ENCODE data around the gene MEGF10.
A peak's percentile ranks its signal among the peaks of the same experiment; 100 is the strongest.
"Not testable (repeated sequence)": the region's sequence is repeated elsewhere in the genome, so short reads cannot be mapped to it uniquely, and the experiment has no call there.

Gene MEGF10

DNA sequence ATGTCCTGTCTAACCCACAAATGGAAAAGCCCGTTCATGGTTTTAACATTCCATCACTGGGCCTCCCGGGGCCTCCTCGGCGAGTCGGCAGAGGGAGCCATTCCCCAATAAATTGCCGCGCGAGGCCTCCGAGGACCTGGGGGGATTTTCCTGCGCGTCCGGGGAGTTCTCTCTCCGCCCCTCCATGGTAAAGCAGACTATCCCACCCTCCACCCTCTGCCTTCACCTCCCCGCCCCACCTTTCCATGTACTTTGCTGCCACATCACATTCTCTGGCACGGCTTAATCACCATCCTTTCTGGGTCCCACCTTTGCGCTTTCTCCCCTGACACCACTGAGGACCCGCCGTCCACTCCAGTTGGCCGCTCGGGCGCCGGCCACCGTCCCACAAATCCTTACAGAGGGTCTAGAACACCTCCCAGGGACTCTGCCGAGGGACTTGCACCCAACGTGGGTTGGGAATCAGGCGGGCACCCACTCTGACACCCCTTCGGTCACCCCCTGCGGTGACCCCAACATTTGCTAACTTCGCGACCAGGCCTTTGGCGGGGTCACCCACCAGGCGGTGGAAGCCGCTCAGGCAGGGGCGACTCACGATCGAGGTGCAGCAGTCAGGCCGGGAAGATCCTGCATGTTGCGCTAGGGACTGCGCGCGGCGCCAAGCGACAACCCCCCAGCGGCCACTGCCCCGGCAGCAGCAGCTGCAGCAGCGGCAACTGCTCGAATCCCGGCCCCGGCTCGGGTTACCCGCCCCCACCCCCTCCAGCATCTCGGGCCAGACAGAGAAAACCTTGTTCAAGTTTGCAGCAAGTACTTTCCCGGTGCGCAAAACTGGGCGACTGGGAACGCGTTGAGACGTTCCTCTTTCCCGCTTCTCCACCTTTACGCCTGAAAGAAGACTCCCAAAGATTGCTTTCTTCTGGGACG, at the start of gene MEGF10:
TSS of gene MEGF10 (plus strand) at position 778 of the 927 bp plus-strand sequence. CDS start 40,513 bp downstream, outside the sequence.
- FAIRE-seq: no peak

DNA sequence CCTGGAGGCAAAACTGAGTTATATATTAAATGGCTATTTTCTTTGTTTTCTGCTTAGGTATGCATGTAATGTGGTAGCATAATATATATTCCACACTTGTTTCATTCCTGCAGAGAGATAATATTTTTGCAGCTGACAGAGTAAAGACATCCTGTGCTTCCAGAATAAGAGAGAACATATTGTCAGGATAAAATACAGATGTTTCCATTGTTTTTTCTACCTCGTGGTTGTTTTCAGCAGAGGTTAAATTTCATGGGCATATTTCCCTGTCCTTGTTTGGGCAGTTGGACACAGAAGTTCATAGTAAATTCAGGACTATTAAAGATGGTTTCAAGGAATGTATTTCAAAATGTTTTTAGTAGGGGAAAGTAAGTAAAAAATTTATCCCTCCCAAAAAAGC, 47.6 kb upstream of the MEGF10 start:
- peak; percentile 69 for FAIRE-seq

DNA sequence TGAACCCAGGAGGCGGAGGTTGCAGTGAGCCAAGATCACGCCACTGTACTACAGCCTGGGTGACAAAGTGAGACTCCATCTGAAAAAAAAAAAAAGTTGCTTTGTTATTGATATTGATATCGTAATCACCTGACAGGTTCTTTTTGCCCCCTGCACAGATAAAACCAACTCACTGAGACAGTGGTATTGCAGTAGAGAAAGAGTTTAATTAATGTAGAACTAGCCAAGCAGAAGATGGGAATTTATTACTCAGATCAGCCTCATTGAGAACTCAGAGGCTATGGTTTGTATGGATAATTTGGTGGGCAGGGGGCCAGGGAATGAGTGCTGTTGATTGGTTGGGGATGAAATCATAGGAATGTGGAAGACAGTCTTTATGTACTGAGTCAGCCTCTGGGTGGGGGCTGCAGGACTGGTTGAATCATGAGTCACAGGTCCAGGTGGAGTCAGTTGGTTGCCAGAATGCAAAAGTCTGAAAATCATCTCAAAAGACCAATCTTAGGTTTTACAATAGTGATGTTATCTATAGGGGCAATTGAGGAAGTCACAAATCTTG, 35.8 kb upstream of the MEGF10 start:
- FAIRE-seq: no peak

- FAIRE-seq: no peak
These were observed 33.6 kb upstream of the MEGF10 start for GRCh38 chr5:127256886-127257597.

DNA sequence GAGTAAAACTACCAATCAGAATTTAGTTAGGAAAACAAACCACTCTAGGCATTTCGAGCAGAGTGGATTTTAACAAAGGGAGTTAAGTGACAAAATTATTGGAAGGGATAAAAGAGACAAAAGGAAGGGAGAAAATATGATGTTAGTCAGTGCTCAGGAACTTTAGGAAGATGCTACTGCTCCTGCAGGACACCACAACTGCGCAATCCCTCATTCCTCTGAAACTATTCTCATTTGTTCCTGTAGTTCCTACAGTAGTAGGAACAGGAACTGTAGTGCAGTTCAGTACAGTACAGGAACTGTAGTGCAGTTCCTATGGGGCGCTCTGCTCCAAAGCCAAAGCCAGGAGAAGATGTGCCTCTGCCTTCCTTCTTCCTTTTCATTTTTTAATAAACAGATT, 29.9 kb upstream of the MEGF10 start:
- no peak for FAIRE-seq

GRCh38 chr5:127265473-127265872, 25.1 kb upstream of the MEGF10 start:
- not testable (repeated sequence) for FAIRE-seq

DNA sequence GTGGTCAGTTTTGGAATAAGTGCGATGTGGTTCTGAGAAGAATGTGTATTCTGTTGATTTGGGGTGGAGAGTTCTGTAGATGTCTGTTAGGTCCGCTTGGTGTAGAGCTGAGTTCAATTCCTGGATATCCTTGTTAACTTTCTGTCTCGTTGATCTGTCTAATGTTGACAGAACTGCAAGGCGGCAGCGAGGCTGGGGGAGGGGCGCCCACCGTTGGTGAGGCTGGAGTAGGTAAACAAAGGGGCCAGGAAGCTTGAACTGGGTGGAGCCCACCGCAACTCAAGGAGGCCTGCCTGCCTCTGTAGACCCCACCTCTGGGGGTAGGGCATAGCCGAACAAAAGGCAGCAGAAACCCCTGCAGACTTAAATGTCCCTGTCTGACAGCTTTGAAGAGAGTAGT, 22.3 kb upstream of the MEGF10 start:
- not testable (repeated sequence) for FAIRE-seq

DNA sequence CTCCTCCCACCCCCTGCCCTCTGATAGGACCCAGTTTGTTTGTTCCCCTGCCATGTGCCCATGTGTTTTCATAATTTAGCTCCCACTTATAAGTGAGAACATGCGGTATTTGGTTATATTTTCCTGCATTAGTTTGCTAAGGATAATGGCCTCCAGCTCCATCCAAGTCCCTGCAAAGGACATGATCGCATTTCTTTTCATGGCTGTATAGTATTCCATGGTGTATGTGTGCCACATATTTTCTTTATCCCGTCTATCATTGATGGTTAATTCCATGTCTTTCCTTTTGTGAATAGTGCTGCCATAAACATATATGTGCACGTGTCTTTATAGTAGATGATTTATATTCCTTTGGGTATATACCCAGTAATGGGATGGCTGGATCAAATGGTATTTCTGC, 19.9 kb upstream of the MEGF10 start:
- not testable (repeated sequence) for FAIRE-seq

DNA sequence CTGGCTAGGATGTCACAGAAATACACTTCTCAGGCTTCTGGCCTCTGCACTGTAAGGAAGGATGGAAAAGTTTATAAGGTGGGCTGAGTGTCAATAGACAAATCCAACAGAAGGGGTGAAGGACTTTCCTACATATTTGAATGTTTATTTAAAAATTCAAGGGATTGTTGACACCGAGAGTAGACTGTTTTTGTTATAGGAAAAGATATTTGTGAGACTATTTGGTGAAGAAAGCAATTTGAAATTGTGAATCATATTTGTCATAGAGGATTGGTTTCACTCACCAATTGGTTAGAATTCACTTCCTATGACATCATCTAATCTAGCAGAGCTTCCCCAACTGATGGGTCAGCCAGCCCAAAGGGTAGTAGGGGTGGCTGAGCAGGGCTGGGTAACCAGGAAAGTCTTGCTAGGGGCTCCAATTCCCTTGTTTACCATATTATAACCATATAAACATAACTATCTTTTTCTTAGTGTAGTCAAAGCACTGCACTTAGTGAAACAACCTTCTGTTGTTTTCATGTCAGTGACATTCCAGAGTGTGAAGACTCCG, 14.9 kb upstream of the MEGF10 start:
- no peak for FAIRE-seq

GRCh38 chr5:127280491-127281220, 9.9 kb upstream of the MEGF10 start:
- no peak for FAIRE-seq

- no peak for FAIRE-seq
These were observed 9.0 kb upstream of the MEGF10 start for GRCh38 chr5:127281609-127282008.

- FAIRE-seq: no peak
These were observed 1.9 kb upstream of the MEGF10 start for GRCh38 chr5:127288676-127289075.

GRCh38 chr5:127290946-127291693, 524 bp downstream of the MEGF10 start:
- no peak for FAIRE-seq

- no peak for FAIRE-seq
These were observed 1.6 kb downstream of the MEGF10 start for GRCh38 chr5:127292030-127292735.

DNA sequence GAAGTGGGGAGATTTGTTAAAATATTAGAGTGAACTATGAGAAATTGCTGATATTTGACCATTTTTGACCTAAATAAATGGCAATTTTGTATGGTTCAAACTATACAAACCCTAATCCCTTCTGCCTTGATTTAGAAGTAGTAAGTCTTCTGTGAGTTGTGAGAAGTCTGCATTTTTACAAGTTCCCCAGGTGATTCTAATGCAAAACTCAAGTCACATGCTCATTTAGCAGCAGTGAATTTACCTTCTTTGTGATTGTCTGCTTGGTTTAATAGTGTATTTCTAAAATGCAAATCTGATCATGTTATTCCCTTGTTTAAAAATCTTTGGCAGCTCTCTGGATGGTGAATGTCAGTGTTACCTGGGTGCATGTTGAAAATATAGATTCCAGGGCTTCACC, 2.8 kb downstream of the MEGF10 start:
- no peak for FAIRE-seq

- no peak for FAIRE-seq
These were observed 4.2 kb downstream of the MEGF10 start for GRCh38 chr5:127294829-127295228.

GRCh38 chr5:127295454-127295853, 4.9 kb downstream of the MEGF10 start:
- FAIRE-seq: no peak

DNA sequence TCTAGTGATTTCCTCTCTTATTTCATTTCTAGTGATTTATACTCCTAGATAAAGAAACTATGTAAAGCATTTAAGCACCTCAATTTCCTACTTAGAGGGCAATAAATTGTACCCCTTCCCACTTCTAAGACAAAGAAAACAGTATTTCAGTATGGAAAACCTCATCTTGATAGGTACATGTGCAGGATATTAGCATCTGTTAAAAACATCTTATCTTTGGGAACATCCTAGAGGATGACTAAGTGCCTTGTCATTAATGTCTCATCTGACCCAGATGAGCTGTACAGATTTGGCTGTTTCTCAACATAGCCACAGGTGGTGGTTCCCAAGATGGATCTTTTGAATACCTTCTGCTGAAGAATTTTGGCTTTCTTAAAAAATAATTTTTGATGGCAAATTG, 5.7 kb downstream of the MEGF10 start:
- no peak for FAIRE-seq

- not testable (repeated sequence) for FAIRE-seq
These were observed 6.3 kb downstream of the MEGF10 start for GRCh38 chr5:127296894-127297293.

- FAIRE-seq: no peak
These were observed 6.9 kb downstream of the MEGF10 start for GRCh38 chr5:127297348-127298035.

All from endometrium (tissue), 2 donors.